A549 treated with Mapracorat at 1 μM for 4 hours (cell line): ENCODE measurements around the gene ERVK3-1. TPM values are rescaled to one million over a fixed set of nuclear protein-coding genes. Genes with fewer than 3 reads are reported as not detected.

Experiments
- total RNA-seq: library from RNA; stranded (reverse); fragments of 200-300 nt; extraction: Qiagen RNA extraction; gene quantifications from 5 replicates; pipeline ENCODE4 v1.2.3, GENCODE V29; 2022

The ERVK3-1 gene, protein sequence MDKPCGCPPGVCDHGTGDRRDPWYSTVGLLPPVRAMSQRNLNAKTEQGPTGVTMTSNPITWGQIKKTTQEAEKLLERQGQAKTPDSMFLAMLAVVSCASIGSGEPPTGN
- 84.3 to 105 TPM (median 89.0 TPM) in 5 replicates for total RNA-seq

DNA sequence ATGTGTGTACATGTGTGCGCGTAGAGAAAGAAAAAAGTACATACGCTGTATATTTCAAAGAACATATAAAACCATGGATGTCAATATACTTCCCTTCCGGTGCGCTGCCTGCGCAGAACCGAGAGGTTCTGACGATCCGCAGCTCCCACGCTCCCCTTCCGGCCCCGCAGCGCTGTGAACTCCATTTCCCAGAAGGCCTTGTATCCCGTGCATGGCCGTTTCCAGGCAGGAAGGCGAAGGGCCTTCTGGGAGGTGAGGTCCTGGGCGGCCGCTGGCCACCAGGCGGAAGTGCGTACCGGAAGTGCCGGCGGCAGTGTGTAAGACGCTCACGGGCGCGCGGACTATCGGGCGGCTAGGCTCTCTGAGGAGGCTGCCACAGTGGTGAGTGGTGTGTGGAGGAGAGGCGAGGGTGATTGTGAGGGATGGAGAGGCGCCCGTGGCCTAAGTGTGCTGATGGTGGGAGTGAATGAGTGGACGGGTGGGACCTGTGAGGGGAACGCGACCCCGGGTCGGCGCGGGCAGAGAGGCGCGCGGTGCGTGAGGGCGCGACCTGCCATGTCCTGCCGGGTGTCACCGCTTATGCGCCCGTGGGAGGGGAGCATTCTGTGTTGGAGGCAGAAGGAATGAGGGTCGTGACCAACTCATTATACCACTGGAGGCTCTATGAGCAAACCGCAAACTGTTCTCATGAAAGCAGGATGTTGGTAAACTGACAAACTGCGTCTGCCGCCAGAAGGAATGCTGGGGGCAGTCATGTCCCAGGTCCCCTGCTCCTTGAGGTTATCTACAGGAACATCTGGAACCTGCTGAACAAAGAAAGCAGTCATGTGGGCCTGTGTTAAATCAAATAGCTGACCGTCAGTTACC lies at the start of gene ERVK3-1:
Gene ERVK3-1, plus strand, starts transcription at position 313 of the 867 bp plus-strand sequence. CDS start 6,792 bp downstream, outside the sequence.

DNA sequence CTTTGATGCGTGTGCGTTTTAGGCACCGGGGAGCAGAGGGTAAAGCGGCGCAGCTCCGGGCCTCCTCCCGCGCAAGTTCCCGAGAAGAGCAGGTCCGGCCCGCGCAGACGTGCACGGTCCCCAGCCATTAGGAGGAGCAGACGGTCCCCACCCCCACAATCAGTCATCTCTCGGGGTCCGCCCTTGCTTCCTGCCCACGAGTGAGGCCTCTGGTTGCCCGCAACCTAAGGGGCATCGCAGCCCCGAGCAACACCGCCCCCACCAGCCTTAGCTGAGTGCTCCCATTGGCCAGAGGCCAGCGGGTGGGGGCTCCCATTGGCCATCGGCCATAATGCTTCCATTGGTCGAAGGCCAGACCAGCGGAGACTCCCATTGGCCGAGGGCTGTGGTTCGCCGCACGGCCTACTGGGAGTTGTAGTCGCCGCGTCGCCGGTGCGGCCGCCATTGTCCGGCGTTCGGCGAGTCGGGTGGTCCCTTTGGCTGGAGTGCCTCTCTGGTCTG lies 26.6 kb upstream of the ERVK3-1 start, which contains the start of gene ZNF8:
Gene ZNF8, plus strand, starts transcription at position 415 of the 501 bp plus-strand sequence. CDS start 127 bp downstream, outside the sequence.

DNA sequence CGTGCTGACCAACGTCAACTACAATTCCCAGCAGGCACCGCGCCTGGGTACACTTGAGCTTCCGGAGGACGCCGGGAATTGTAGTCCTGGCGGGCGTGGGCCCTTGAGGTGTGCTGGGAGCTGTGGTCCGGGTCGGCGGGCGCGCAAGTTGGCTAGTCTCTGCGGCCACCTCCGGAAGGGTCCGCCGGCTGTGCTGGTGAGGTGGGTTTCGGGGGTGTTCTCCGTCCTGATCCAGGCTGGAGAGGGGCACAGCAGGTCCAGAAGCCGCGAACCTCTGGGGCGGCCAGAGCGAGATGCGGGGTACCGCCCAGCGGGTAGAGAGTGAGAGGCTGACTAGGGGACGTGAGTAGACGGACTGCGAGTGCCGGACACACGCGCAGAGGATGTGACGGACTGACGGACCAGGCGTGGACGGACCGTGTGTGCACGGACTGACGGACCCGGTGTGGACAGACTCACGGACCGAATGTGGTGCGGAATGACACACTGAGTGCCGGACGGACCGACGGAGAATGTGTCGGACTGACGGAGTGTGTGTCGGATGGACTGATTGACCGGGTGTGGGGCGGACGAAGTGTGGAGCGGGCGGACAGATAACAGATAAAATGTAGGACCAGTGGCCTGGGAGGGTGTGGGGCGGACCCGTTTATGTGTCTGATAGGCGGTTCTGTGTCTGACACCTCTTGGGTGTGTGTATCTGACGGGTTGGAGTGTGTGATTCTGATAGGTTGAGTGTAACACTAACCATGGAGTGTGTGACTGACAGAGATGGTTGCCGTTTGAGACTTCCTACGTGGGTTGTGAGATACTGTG lies 21.9 kb downstream of the ERVK3-1 start, which contains the start of gene ZSCAN22:
Gene ZSCAN22, plus strand, starts transcription at position 81 of the 813 bp plus-strand sequence. CDS start 7,809 bp downstream, outside the sequence.

DNA sequence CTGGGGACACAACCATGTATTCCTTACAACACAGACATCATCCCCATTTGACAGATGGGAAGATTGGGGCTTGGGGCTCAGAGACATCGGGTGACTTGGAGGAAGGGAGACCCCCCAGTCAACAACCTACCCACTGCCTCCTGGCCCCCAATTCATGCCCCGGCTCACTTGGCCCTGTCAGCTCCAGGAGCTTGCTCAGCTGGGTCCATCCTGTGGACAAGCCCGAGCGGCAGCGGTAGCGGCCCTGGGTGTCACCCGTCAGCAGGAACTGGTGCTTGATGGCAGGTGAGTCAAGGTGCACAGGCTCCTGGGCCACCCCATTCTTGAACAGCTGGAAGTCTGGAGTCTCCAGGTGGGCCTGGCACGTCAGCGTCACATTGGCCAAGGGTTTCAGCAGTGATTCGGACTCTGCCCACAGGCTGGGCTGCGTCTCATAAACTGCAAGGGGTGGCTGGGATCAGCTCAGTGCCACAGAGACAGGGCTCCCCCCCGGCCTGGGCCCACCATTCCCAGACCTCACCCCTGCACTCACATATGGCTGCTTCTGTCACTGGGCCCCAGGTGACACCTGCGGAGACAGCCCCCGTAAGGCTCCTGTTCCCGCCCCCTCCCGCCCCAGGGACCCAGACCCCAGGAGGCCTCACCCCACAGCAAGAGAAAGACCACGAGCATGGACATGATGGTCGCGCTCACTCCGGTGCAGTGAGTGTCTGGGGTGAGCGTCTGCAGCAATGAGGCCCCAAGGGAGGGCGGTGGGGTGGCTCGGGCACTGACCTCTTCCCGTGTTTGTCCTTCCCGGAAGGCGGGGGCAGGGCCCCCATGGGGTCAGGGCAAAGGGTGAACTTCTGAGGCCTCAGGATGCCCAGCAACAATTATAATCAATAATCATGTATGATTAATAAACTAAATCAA lies 47.8 kb downstream of the ERVK3-1 start, which contains the start of gene A1BG:
Gene A1BG, minus strand, starts transcription at position 733 of the 912 bp plus-strand sequence. Its CDS starts 55 bp downstream, at position 678.

DNA sequence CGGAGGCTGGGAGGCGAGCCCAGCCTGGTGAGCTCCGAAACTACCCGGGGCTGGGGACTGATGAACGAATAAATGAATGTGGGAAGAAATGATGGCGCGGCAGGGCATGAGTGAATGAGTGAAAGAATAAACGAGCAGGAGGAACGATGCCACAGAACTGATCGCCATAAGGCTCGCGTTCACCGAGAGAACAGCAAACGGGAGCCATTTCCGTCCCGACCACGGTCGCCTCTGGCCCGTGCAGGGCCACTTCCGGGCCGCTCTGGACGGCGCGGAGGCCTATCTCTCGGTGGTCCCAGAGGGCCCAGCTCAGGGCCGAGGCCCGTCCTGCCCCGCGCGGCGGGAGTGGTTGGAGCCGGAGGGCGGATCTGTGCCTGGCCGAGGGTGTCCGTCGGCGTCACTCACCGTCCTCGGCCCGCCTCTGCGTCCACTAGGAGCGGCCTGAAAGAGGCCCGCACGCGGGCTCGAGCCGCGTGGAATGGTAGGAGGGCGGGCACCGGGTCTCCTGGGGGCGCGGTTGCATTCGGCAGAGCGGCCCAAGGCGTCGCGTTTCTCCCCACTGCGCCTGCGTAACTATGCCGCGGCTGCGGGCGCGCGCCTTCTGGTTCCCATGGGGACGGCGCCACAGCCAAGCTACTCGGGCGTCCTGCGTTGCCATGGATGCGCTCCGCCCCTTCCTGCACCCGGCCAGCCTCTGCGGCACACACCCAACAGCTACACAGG lies 57.3 kb downstream of the ERVK3-1 start, which contains the start of gene ZNF497:
Gene ZNF497, minus strand, starts transcription at position 480 of the 723 bp plus-strand sequence. CDS start 5,116 bp downstream, outside the sequence.

Other genes starting within 250 kb of the ERVK3-1 start
- gene ZNF135, start 246.1 kb upstream of the ERVK3-1 start, total RNA-seq: not detected in 5 replicates
- gene ZSCAN18, start 207.1 kb upstream of the ERVK3-1 start, total RNA-seq: 2.2 to 5.8 TPM (median 2.4 TPM) in 5 replicates
- gene ZNF329, start 154.6 kb upstream of the ERVK3-1 start, total RNA-seq: 2.5 to 3.1 TPM (median 2.8 TPM) in 5 replicates
- gene ZNF274, start 122.3 kb upstream of the ERVK3-1 start, total RNA-seq: 11.6 to 15.2 TPM (median 12.8 TPM) in 5 replicates
- gene ZNF544, start 76.5 kb upstream of the ERVK3-1 start, total RNA-seq: 15.5 to 24.6 TPM (median 17.5 TPM) in 5 replicates
- gene ZNF8, start 26.4 kb upstream of the ERVK3-1 start, total RNA-seq: 0.80 to 1.2 TPM (median 0.93 TPM) in 5 replicates
- gene ZSCAN22, start 21.6 kb downstream of the ERVK3-1 start, total RNA-seq: 2.1 to 3.0 TPM (median 2.4 TPM) in 5 replicates
- gene A1BG, start 48.1 kb downstream of the ERVK3-1 start, total RNA-seq: 8.7 to 15.9 TPM (median 14.4 TPM) in 5 replicates
- gene ZNF497, start 57.4 kb downstream of the ERVK3-1 start, total RNA-seq: 0.91 to 1.7 TPM (median 1.3 TPM) in 5 replicates
- 0.79 to 1.6 TPM (median 1.4 TPM) in 5 replicates for gene ZNF837, start 75.7 kb downstream of the ERVK3-1 start, total RNA-seq
- 2,297 to 2,583 TPM (median 2,408 TPM) in 5 replicates for gene RPS5, start 81.9 kb downstream of the ERVK3-1 start, total RNA-seq
- 0.18 to 0.37 TPM (median 0.23 TPM) in 4 of 5 replicates, not detected in the other for gene RNF225, start 90.3 kb downstream of the ERVK3-1 start, total RNA-seq
- 16.9 to 19.7 TPM (median 18.2 TPM) in 5 replicates for gene ZNF584, start 103.3 kb downstream of the ERVK3-1 start, total RNA-seq
- gene ZNF132, start 134.8 kb downstream of the ERVK3-1 start, total RNA-seq: 0.12 to 0.19 TPM (median 0.12 TPM) in 4 of 5 replicates, not detected in the other
- 6.3 to 6.9 TPM (median 6.6 TPM) in 5 replicates for gene ZNF324B, start 146.2 kb downstream of the ERVK3-1 start, total RNA-seq
- 9.1 to 11.1 TPM (median 10.4 TPM) in 5 replicates for gene ZNF324, start 161.7 kb downstream of the ERVK3-1 start, total RNA-seq
- gene ZNF446, start 171.0 kb downstream of the ERVK3-1 start, total RNA-seq: 10.2 to 13.0 TPM (median 12.3 TPM) in 5 replicates
- gene SLC27A5, start 206.6 kb downstream of the ERVK3-1 start, total RNA-seq: 21.6 to 34.9 TPM (median 30.9 TPM) in 5 replicates
- 14.1 to 20.4 TPM (median 19.7 TPM) in 5 replicates for gene ZBTB45, start 214.4 kb downstream of the ERVK3-1 start, total RNA-seq
- 628 to 732 TPM (median 680 TPM) in 5 replicates for gene TRIM28, start 238.7 kb downstream of the ERVK3-1 start, total RNA-seq
- 191 to 219 TPM (median 202 TPM) in 5 replicates for gene CHMP2A, start 249.7 kb downstream of the ERVK3-1 start, total RNA-seq